ENCODE results near the gene TLN1. TPM values are rescaled to one million over a fixed set of nuclear protein-coding genes. Genes with fewer than 3 reads are reported as not detected.
A peak's percentile ranks its signal among the peaks of the same experiment; 100 is the strongest.

TLN1 gene
- total RNA-seq, 2 donors from 2014 or later = 167 to 315 TPM

DNA sequence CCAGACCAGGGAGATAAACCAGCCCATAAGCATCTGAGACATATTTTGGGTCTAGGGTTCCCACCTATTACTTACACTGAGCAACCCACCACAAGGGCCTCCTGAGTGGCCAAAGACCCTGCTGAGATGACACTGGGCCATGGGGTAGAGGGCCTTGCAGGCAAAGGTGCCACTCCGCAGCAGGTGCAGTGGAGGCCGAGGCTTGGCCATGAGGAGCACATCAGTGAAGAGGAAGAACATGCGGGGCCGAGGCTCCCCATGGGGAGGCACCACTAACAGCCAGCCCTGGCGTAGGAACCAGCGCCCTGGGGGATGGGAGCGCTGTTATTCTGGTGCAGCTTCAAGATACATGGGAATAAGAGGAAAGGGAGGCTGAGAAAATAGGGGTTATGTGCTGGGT, 69.6 kb downstream of the TLN1 start:
- no peaks in the 10 kb centered on the region for H3K9me3 ChIP-seq
- no peak overlapping the region for H3K4me3 ChIP-seq
- 92% methylated on average over 7 of the region's 7 CpGs for WGBS
- no peaks in the 10 kb centered on the region for H3K4me1 ChIP-seq (replicated peaks)
- TF ChIP-seq, protein P1, sequence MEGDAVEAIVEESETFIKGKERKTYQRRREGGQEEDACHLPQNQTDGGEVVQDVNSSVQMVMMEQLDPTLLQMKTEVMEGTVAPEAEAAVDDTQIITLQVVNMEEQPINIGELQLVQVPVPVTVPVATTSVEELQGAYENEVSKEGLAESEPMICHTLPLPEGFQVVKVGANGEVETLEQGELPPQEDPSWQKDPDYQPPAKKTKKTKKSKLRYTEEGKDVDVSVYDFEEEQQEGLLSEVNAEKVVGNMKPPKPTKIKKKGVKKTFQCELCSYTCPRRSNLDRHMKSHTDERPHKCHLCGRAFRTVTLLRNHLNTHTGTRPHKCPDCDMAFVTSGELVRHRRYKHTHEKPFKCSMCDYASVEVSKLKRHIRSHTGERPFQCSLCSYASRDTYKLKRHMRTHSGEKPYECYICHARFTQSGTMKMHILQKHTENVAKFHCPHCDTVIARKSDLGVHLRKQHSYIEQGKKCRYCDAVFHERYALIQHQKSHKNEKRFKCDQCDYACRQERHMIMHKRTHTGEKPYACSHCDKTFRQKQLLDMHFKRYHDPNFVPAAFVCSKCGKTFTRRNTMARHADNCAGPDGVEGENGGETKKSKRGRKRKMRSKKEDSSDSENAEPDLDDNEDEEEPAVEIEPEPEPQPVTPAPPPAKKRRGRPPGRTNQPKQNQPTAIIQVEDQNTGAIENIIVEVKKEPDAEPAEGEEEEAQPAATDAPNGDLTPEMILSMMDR (IDR thresholded peaks at IDR 0.05) = no peak
- TF ChIP-seq POLR2AphosphoS5 (IDR thresholded peaks at IDR 0.05) = no peak
- no peak for TF ChIP-seq POLR2A (IDR thresholded peaks at IDR 0.05)
- no peak for DNase-seq (ENCODE audit: low spot score)
- peak overlapping the region; percentile 85 to 93 for H3K27ac ChIP-seq
- intact Hi-C loops (cut with DNase I) = loop anchor here (5.0 kb wide), 1 partner anchor 35 kb away; no protein-coding TSS in a partner anchor
- H3K36me3 ChIP-seq = no peaks in the 10 kb centered on the region
- no peaks in the 10 kb centered on the region for H3K27me3 ChIP-seq (replicated peaks; ENCODE audit: insufficient read depth)

DNA sequence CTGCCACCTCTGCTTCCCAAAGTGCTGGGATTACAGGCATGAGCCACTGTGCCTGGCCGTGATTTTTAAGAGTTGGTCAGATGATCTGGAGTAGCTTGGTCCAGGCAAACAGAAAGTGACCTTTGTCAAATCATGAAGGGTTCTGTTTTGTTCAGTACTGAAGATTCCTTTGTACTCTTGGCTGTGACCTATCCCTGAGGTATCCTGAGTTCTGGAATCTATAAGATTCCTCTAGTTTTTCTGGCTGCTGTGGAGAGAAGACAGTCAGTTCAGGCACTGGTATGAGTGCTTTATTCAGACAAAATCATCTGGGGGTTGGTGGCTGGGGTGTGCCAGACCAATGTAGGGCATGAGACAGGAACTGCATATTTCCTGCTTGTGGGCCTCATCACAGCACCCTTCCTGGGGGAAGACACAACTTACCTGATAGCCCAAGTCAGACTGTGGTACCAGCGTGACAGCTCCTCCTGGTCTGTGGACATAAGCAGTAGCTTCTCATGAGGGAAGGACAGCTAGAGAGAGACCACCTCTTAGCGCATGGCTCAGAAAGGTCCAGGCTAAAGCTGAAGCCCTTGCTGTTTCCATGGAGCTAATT, 70.1 kb downstream of the TLN1 start:
- WGBS = 80% methylated on average over 3 of the region's 3 CpGs
- H3K27me3 ChIP-seq (replicated peaks; ENCODE audit: insufficient read depth) = no peaks in the 10 kb centered on the region
- DNase-seq (ENCODE audit: low spot score) = no peak
- H3K36me3 ChIP-seq = no peaks in the 10 kb centered on the region
- no peaks in the 10 kb centered on the region for H3K4me1 ChIP-seq (replicated peaks)
- H3K9me3 ChIP-seq = no peaks in the 10 kb centered on the region
- TF ChIP-seq POLR2A (IDR thresholded peaks at IDR 0.05) = no peak
- no peak for TF ChIP-seq POLR2AphosphoS5 (IDR thresholded peaks at IDR 0.05)
- TF ChIP-seq, protein P1 (IDR thresholded peaks at IDR 0.05) = no peak
- H3K27ac ChIP-seq = peak overlapping the region; percentile 85 to 93
- no peak overlapping the region for H3K4me3 ChIP-seq
- intact Hi-C loops (cut with DNase I) = loop anchor here (5.0 kb wide), 1 partner anchor 35 kb away; no protein-coding TSS in a partner anchor

DNA sequence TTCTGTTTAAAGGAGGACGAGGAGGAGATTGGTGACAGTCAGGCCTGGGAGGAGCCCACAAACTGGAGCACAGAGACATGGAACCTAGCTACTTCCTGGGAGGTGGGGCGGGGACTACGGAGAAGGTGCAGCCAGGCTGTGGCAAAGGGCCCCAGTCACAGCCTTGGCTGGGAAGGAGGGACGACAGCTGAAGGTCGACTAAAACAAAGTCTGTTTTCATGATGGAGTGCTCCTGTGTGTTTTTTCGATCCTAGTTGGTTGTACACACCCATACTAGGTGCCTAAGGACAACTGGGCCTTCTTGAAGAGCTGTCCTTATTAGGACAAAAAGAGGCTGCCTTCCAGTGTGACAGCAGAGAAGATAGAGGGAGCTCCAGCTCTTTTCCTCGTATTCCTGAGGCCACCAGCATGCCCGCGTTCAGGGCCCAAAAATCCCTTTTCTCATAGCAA, 71.0 kb downstream of the TLN1 start:
- H3K27me3 ChIP-seq (replicated peaks; ENCODE audit: insufficient read depth) = no peaks in the 10 kb centered on the region
- 61% methylated on average over 9 of the region's 9 CpGs for WGBS
- no peaks in the 10 kb centered on the region for H3K4me1 ChIP-seq (replicated peaks)
- peak overlapping the region; percentile 85 to 93 for H3K27ac ChIP-seq
- DNase-seq (ENCODE audit: low spot score) = no peak
- peak; percentile 43 for TF ChIP-seq POLR2AphosphoS5 (IDR thresholded peaks at IDR 0.05)
- no peak for TF ChIP-seq POLR2A (IDR thresholded peaks at IDR 0.05)
- TF ChIP-seq, protein P1 (IDR thresholded peaks at IDR 0.05) = peak in 3 of 4 experiments; percentile 25 to 52 (median 48)
- intact Hi-C loops (cut with DNase I) = loop anchor here (5.0 kb wide), 1 partner anchor 36 kb away; no protein-coding TSS in a partner anchor
- no peak overlapping the region for H3K4me3 ChIP-seq
- no peaks in the 10 kb centered on the region for H3K36me3 ChIP-seq
- H3K9me3 ChIP-seq = no peaks in the 10 kb centered on the region

DNA sequence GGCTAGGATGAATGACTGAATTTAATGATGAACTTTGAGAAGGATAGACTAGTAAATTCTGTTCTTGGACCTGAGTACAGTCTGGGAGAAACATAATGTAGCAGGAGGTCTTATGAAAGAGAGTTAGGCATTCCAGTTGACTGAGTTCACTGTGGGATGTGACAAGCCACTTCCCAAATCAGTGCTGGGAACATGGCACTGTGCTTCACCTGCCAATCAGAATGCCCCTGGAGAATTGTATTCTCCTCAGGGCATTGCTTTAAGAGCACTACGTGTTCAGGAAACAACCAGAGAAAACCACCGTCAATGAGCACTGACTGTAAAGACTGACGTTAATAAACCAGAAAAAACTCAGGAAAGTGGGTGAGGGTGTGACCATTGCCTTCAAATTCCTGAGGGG, 72.7 kb downstream of the TLN1 start:
- Histone ChIP-seq H3K27me3 (replicated peaks; ENCODE audit: insufficient read depth) (no peaks in the 10 kb centered on the region), H3K36me3 (no peaks in the 10 kb centered on the region), H3K9me3 (no peaks in the 10 kb centered on the region), H3K4me3 (peak overlapping the region in 1 of 2 donors; percentile 84), H3K27ac (peak overlapping the region; percentile 85 to 93), H3K4me1 (replicated peaks) (no peaks in the 10 kb centered on the region)
- TF ChIP-seq, protein P1 (IDR thresholded peaks at IDR 0.05) = no peak
- peak; percentile 29 for TF ChIP-seq POLR2AphosphoS5 (IDR thresholded peaks at IDR 0.05)
- TF ChIP-seq POLR2A (IDR thresholded peaks at IDR 0.05) = no peak
- 56% methylated on average over 3 of the region's 3 CpGs for WGBS
- intact Hi-C loops (cut with DNase I) = loop anchor here (5.0 kb wide), 1 partner anchor 73 kb away; the partner anchor contains the start of genes CREB3 and TLN1
- DNase-seq (ENCODE audit: low spot score) = no peak

DNA sequence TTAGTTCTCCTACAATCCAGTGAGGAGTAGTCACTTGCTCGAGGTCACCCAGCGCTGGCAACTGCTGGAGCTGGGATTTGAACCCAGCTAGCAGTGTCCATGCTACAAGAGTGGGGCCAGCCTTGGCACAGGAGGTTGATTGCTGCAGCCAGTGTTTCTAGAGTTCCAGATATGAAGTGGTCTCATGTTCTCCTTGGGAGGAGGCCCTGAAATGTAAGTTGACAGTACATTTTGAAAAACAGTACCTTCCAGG, 73.1 kb downstream of the TLN1 start:
- TF ChIP-seq POLR2AphosphoS5 (IDR thresholded peaks at IDR 0.05) (no peak), POLR2A (IDR thresholded peaks at IDR 0.05) (no peak)
- TF ChIP-seq, protein P1 (IDR thresholded peaks at IDR 0.05) = no peak
- peak overlapping the region; percentile 85 to 93 for H3K27ac ChIP-seq
- WGBS = 7% methylated on average over 2 of the region's 2 CpGs
- H3K27me3 ChIP-seq (replicated peaks; ENCODE audit: insufficient read depth) = no peaks in the 10 kb centered on the region
- no peak for DNase-seq (ENCODE audit: low spot score)
- H3K36me3 ChIP-seq = no peaks in the 10 kb centered on the region
- no peaks in the 10 kb centered on the region for H3K4me1 ChIP-seq (replicated peaks)
- intact Hi-C loops (cut with DNase I) = loop anchor here (5.0 kb wide), 1 partner anchor 73 kb away; the partner anchor contains the start of genes CREB3 and TLN1
- H3K4me3 ChIP-seq = peak overlapping the region; percentile 84 to 91
- no peaks in the 10 kb centered on the region for H3K9me3 ChIP-seq

All from prostate gland (tissue), 2 donors.